Liver (tissue), 3 donors: ENCODE data around the gene PRAMEF1.
"Not testable (repeated sequence)": the region's sequence is repeated elsewhere in the genome, so short reads cannot be mapped to it uniquely, and the experiment has no call there.

Experiments used
- GABPA ChIP-seq, 2 donors: IDR thresholded peaks in 1 of 2; conservative IDR thresholded peaks in 1 of 2; 2 replicates each; pipeline ENCODE4 v1.6.1; 2016; ENCODE audit warnings: antibody characterized with exemption in 2 of 2, mild to moderate bottlenecking in 1 of 2, moderate library complexity in 1 of 2
- RAD21 ChIP-seq, 2 donors: IDR thresholded peaks; 2 replicates each; pipeline ENCODE4 v1.6.1; 2016; ENCODE audit warnings: antibody characterized with exemption in 2 of 2, mild to moderate bottlenecking in 2 of 2
- YY1 ChIP-seq: IDR thresholded peaks from 2 replicates; pipeline ENCODE4 v1.6.1; 2016; ENCODE audit warnings: antibody characterized with exemption, mild to moderate bottlenecking
- TF ChIP-seq, protein P1 (sequence below): IDR thresholded peaks from 2 replicates; pipeline ENCODE4 v1.6.1; 2016; ENCODE audit warnings: antibody characterized with exemption
- TF ChIP-seq, protein P2 (sequence below): fragments of 150-350 bp; IDR thresholded peaks from 2 replicates; pipeline ENCODE4 v1.5.1; 2017; ENCODE audit warnings: improper control_type of control experiment, low read depth, low read length; ENCODE audit not compliant: missing input control
- donor health status: healthy.
- donor health status: healthy.

DNA sequence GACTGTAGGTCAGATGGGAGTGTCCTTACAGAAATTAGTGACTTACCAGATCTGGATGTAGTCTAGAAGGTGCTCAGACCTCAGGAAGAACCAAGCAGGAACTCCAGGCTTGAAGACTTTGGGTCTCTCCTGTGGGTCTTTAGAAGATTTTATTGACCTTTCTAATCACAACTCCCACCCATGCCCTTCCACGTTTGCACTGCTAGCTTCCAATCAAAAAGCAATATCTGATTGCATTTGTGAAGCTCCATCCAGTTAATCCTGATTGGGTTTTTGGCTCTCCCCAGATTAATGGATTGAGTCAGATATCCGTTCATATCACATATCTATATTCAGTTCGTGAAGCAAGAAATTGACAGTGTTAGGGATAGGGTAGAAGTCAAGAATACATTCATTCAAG is 40.1 kb downstream of the PRAMEF1 start, which contains the start of gene PRAMEF11:
- not testable (repeated sequence) for TF ChIP-seq GABPA (IDR thresholded peaks at IDR 0.05 in 1 of 2, conservative IDR thresholded peaks at IDR 0.05 in 1 of 2); RAD21 (IDR thresholded peaks at IDR 0.05); YY1
- TF ChIP-seq, protein P1, sequence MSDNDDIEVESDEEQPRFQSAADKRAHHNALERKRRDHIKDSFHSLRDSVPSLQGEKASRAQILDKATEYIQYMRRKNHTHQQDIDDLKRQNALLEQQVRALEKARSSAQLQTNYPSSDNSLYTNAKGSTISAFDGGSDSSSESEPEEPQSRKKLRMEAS, result not testable (repeated sequence)
- TF ChIP-seq, protein P2, sequence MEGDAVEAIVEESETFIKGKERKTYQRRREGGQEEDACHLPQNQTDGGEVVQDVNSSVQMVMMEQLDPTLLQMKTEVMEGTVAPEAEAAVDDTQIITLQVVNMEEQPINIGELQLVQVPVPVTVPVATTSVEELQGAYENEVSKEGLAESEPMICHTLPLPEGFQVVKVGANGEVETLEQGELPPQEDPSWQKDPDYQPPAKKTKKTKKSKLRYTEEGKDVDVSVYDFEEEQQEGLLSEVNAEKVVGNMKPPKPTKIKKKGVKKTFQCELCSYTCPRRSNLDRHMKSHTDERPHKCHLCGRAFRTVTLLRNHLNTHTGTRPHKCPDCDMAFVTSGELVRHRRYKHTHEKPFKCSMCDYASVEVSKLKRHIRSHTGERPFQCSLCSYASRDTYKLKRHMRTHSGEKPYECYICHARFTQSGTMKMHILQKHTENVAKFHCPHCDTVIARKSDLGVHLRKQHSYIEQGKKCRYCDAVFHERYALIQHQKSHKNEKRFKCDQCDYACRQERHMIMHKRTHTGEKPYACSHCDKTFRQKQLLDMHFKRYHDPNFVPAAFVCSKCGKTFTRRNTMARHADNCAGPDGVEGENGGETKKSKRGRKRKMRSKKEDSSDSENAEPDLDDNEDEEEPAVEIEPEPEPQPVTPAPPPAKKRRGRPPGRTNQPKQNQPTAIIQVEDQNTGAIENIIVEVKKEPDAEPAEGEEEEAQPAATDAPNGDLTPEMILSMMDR, result not testable (repeated sequence)
